Astrocyte (in vitro differentiated cells and primary cell): ENCODE measurements around the gene EGLN3.

Experiments
- CTCF ChIP-seq: IDR thresholded peaks from 2 replicates; pipeline ENCODE4 v1.5.1; 2011; ENCODE audit warnings: low read depth, mild to moderate bottlenecking, inconsistent platforms, low read length, moderate library complexity; ENCODE audit not compliant: insufficient read depth
- EZH2 ChIP-seq: IDR thresholded peaks from 2 replicates; pipeline ENCODE4 v1.6.1; 2012; ENCODE audit warnings: mild to moderate bottlenecking, low read length, inconsistent platforms; ENCODE audit not compliant: insufficient read depth

DNA sequence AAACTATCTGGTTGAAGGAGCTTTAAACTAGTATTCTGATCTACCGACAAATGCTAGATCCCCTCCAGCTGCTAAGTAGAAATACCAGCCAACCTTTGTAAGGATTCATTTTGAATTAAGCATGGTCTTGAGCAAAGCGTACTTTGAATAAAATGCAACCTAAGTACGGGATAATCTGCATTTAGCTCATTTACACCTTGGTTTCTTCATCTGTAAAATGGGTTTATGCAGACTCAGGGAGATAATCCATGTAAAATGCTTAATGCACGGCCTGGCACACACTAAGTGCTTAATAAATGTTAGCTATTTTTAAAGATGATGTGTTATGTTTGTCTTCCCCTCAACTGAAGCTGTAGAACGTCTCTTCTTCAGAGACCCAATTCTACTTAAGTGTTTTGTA is 15.9 kb downstream of the EGLN3 start:
- TF ChIP-seq CTCF (no peak), EZH2 (no peak)
